Lower leg skin (tissue), 3 donors: ENCODE measurements around the gene SHOX.

Source experiments
- POLR2A ChIP-seq, 2 donors: fragments of 450-650 bp; IDR thresholded peaks; one replicate each; pipeline ENCODE4 v1.6.1; 2016 to 2017; ENCODE audit warnings: antibody characterized with exemption in 2 of 2, mild to moderate bottlenecking in 1 of 2, moderate library complexity in 1 of 2
- TF ChIP-seq, protein P1 (sequence below), 3 donors: fragments of 450-650 bp; IDR thresholded peaks; one replicate each; pipeline ENCODE4 v1.5.1; 2016; ENCODE audit warnings: antibody characterized with exemption in 3 of 3, mild to moderate bottlenecking in 3 of 3, moderate library complexity in 2 of 3

GRCh38 chrX:681989-682388 lies 51.4 kb downstream of the SHOX start:
- no peak for TF ChIP-seq POLR2A (IDR thresholded peaks at IDR 0.05)
- TF ChIP-seq, protein P1, sequence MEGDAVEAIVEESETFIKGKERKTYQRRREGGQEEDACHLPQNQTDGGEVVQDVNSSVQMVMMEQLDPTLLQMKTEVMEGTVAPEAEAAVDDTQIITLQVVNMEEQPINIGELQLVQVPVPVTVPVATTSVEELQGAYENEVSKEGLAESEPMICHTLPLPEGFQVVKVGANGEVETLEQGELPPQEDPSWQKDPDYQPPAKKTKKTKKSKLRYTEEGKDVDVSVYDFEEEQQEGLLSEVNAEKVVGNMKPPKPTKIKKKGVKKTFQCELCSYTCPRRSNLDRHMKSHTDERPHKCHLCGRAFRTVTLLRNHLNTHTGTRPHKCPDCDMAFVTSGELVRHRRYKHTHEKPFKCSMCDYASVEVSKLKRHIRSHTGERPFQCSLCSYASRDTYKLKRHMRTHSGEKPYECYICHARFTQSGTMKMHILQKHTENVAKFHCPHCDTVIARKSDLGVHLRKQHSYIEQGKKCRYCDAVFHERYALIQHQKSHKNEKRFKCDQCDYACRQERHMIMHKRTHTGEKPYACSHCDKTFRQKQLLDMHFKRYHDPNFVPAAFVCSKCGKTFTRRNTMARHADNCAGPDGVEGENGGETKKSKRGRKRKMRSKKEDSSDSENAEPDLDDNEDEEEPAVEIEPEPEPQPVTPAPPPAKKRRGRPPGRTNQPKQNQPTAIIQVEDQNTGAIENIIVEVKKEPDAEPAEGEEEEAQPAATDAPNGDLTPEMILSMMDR (IDR thresholded peaks at IDR 0.05) = no peak
